SJCRH30 (cell line): ENCODE results near the gene MDM4. TPM values are rescaled to one million over a fixed set of nuclear protein-coding genes. Genes with fewer than 3 reads are reported as not detected.

ENCODE experiments used
- DNase-seq, 2 experiments: peaks; one replicate each; pipeline ENCODE4 v3.0.0-alpha.2; 2015 to 2020
- H3K27ac ChIP-seq: fragments of 250-450 bp; sonication (Bioruptor Pico); 2 replicates; pipeline ENCODE4 v1.5.1; 2020; ENCODE audit warnings: mild to moderate bottlenecking, moderate library complexity
- H3K27me3 ChIP-seq: fragments of 250-450 bp; sonication (Bioruptor Pico); 2 replicates; pipeline ENCODE4 v1.5.1; 2020; ENCODE audit warnings: mild to moderate bottlenecking, moderate library complexity
- H3K36me3 ChIP-seq: fragments of 250-450 bp; sonication (Bioruptor Pico); 2 replicates; pipeline ENCODE4 v1.5.1; 2020; ENCODE audit warnings: mild to moderate bottlenecking, moderate library complexity
- H3K4me1 ChIP-seq: fragments of 250-450 bp; sonication (Bioruptor Pico); 2 replicates; pipeline ENCODE4 v1.5.1; 2020; ENCODE audit warnings: mild to moderate bottlenecking, moderate library complexity
- H3K4me3 ChIP-seq: fragments of 250-450 bp; sonication (Bioruptor Pico); 2 replicates; pipeline ENCODE4 v1.5.1; 2020; ENCODE audit warnings: mild to moderate bottlenecking, moderate library complexity
- H3K9me3 ChIP-seq: fragments of 250-450 bp; sonication (Bioruptor Pico); replicated peaks from 2 replicates; pipeline ENCODE4 v1.5.1; 2020; ENCODE audit warnings: mild to moderate bottlenecking, moderate library complexity
- total RNA-seq: library from RNA; depleted of rRNA; stranded (reverse); fragments of >200 nt; shearing (Covaris generic); gene quantifications from 2 replicates; pipeline ENCODE4 v1.2.3, GENCODE V29; 2014; rRNA removed

Gene MDM4
- total RNA-seq, 1 experiment from 2014 or later: 41.2 TPM

DNA sequence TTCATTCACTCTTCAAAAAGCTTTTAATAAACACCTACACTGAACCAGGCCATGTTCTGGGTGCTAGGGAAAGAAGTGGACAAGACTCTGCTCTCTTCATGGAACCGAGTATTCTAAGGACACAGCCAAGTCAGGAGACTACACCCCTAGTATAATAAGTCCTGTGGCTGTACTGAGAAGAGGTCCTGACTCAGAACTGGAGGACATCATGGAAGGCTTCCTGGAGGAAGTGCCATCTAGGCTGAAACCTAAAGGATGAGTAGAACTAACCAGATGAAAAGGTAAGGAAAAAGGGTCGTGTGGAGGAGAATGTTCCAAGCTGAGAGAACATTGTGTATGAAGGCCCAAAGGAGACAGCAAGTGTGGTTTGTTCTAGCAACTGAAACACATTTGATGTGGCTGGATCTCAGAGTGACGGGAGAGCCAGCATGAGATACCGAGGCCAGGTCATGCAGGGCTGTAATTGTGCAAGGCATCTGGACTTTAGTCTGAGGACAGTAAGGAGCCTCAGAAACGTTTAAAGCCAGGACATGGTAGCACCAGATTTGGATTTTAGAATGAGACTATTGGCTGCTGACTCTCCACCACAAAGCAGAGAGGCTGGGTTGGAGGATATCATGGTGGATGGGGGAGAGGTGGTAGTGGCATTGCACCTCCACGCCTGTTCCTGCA lies 86.8 kb downstream of the MDM4 start:
- DNase-seq: no peak
- H3K9me3 ChIP-seq: 0 out of 2 replicates have a peak, but pooled peaks cover 3% of the 10 kb centered on the region
- H3K36me3 ChIP-seq: no peaks in the 10 kb centered on the region
- H3K27me3 ChIP-seq: peaks cover 12% of the 10 kb centered on the region
- H3K27ac ChIP-seq: no peak overlapping the region
- no peak overlapping the region for H3K4me3 ChIP-seq
- H3K4me1 ChIP-seq: no peaks in the 10 kb centered on the region

DNA sequence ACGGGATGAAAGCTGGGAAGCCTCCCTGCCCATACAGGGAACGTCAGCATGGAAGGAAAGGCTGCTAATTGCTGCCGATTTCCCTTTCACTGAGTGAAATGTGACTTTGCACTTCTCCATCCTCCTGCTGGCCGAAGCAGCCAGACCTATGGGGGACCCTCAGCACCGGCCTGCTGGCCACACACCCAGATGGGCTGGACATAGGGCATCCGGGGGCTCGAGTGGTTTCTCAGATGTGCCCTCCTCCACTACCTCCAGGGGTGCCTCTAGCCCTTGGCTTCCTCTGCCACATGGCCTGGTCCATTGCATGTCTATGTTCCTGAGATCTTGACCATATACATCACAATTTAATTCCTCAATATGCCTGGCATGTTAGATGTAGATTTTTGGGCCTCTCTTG lies 89.6 kb downstream of the MDM4 start:
- Histone ChIP-seq H3K9me3 (0 out of 2 replicates have a peak, but pooled peaks cover 3% of the 10 kb centered on the region), H3K27ac (no peak overlapping the region), H3K4me3 (no peak overlapping the region), H3K27me3 (peaks cover 21% of the 10 kb centered on the region), H3K4me1 (no peaks in the 10 kb centered on the region), H3K36me3 (no peaks in the 10 kb centered on the region)
- no peak for DNase-seq

Other genes with a start within 250 kb of the MDM4 start
- gene PLEKHA6, start 156.5 kb upstream of the MDM4 start, total RNA-seq: 1.2 and 1.5 TPM in 2 replicates
- 67.6 and 71.4 TPM in 2 replicates for gene PPP1R15B, start 104.6 kb upstream of the MDM4 start, total RNA-seq
- gene PIK3C2B, start 21.6 kb upstream of the MDM4 start, total RNA-seq: 2.4 and 3.6 TPM in 2 replicates
- not detected in 2 replicates for gene LRRN2, start 169.3 kb downstream of the MDM4 start, total RNA-seq